Smooth muscle cell (in vitro differentiated cells): ENCODE data around the gene PTPA. TPM values are rescaled to one million over a fixed set of nuclear protein-coding genes. Genes with fewer than 3 reads are reported as not detected.

Experiments used
- DNase-seq: peaks from one replicate; lab custom pipeline; 2025; ENCODE audit not compliant: unreplicated experiment; lab: John Stamatoyannopoulos, UW
- H2AFZ ChIP-seq: fragments of 200-600 bp; sonication (generic); 2 replicates; pipeline ENCODE4 v1.6.0; 2016; ENCODE audit warnings: antibody characterized with exemption, low read depth, mild to moderate bottlenecking
- H3F3A ChIP-seq: fragments of 200-600 bp; sonication (generic); 2 replicates; pipeline ENCODE4 v1.6.0; 2017; ENCODE audit warnings: antibody characterized with exemption, low read depth
- H3K27ac ChIP-seq: fragments of 200-600 bp; sonication (generic); 2 replicates; pipeline ENCODE4 v1.5.1; 2016; ENCODE audit warnings: low read depth, mild to moderate bottlenecking
- H3K27me3 ChIP-seq: fragments of 200-600 bp; sonication (generic); 2 replicates; pipeline ENCODE4 v1.6.1; 2016; ENCODE audit warnings: low read depth, mild to moderate bottlenecking
- H3K36me3 ChIP-seq: fragments of 200-600 bp; sonication (generic); 2 replicates; pipeline ENCODE4 v1.5.1; 2016; ENCODE audit warnings: low read depth
- H3K4me1 ChIP-seq: fragments of 200-600 bp; sonication (generic); 2 replicates; pipeline ENCODE4 v1.5.1; 2016; ENCODE audit warnings: low read depth
- H3K4me2 ChIP-seq: fragments of 200-600 bp; sonication (generic); 2 replicates; pipeline ENCODE4 v1.6.0; 2016; ENCODE audit warnings: mild to moderate bottlenecking
- H3K4me3 ChIP-seq: fragments of 200-600 bp; sonication (generic); 2 replicates; pipeline ENCODE4 v1.5.1; 2016; ENCODE audit warnings: mild to moderate bottlenecking
- H3K79me2 ChIP-seq: fragments of 200-600 bp; sonication (generic); 2 replicates; pipeline ENCODE4 v1.6.0; 2016; ENCODE audit warnings: low read depth, mild to moderate bottlenecking
- H3K9ac ChIP-seq: fragments of 200-600 bp; sonication (generic); 2 replicates; pipeline ENCODE4 v1.6.0; 2016; ENCODE audit warnings: low read depth
- H3K9me3 ChIP-seq: fragments of 200-600 bp; sonication (generic); replicated peaks from 2 replicates; pipeline ENCODE4 v1.5.1; 2016; ENCODE audit warnings: low read depth
- H4K20me1 ChIP-seq: fragments of 200-600 bp; sonication (generic); 2 replicates; pipeline ENCODE4 v1.6.0; 2016; ENCODE audit warnings: low read depth
- CTCF ChIP-seq: fragments of 200-600 bp; sonication (generic); IDR thresholded peaks from 2 replicates; pipeline ENCODE4 v1.5.1; 2017; ENCODE audit warnings: borderline replicate concordance, mild to moderate bottlenecking, antibody characterized with exemption; ENCODE audit not compliant: insufficient read depth, poor library complexity, severe bottlenecking
- WGBS: methylation state at CpG from one replicate; pipeline ENCODE4 v1.1.7; 2016; ENCODE audit warnings: low lambda C conversion rate; 5-methylcytosine and 5-hydroxymethylcytosine counted together
- polyA plus RNA-seq: library from polyadenylated mRNA; unstranded; fragments of >200 nt; fragmentation: Nextera tagmentation; extraction: Ambion mirVana; gene quantifications from 2 replicates; pipeline ENCODE4 v1.2.1, GENCODE V29; 2016
- total RNA-seq: library from RNA; depleted of rRNA; stranded (reverse); fragments of >200 nt; gene quantifications from 2 replicates; pipeline ENCODE4 v1.2.3, GENCODE V29; 2014

PTPA gene
- total and polyA plus RNA-seq, 2 experiments from 2014 or later = 88.7 to 119 TPM

GRCh38 chr9:129089246-129089645, 22.0 kb upstream of the PTPA start:
- H4K20me1 ChIP-seq = no peaks in the 10 kb centered on the region
- over 99% methylated on average over 15 of the region's 15 CpGs for WGBS
- no peaks in the 10 kb centered on the region for H3K27me3 ChIP-seq

GRCh38 chr9:129093602-129094386, 17.4 kb upstream of the PTPA start:
- H3F3A ChIP-seq = no peaks in the 10 kb centered on the region
- no peak overlapping the region for H3K27ac ChIP-seq
- TF ChIP-seq CTCF = no peak
- H3K9me3 ChIP-seq = no peaks in the 10 kb centered on the region
- no peak overlapping the region for H2AFZ ChIP-seq
- no peak overlapping the region for H3K9ac ChIP-seq
- 91% methylated on average over 20 of the region's 20 CpGs for WGBS
- no peak for DNase-seq
- no peaks in the 10 kb centered on the region for H3K36me3 ChIP-seq
- no peak overlapping the region for H3K4me3 ChIP-seq
- no peak overlapping the region for H3K4me2 ChIP-seq
- no peaks in the 10 kb centered on the region for H3K79me2 ChIP-seq
- no peaks in the 10 kb centered on the region for H3K4me1 ChIP-seq
- no peaks in the 10 kb centered on the region for H3K27me3 ChIP-seq
- no peaks in the 10 kb centered on the region for H4K20me1 ChIP-seq

More at GRCh38 chr9:129089246-129089645, 22.0 kb upstream of the PTPA start:
- Histone ChIP-seq H3F3A (no peaks in the 10 kb centered on the region), H3K4me2 (no peak overlapping the region), H3K9me3 (no peaks in the 10 kb centered on the region), H3K4me3 (no peak overlapping the region), H3K27ac (no peak overlapping the region), H3K36me3 (no peaks in the 10 kb centered on the region), H3K4me1 (no peaks in the 10 kb centered on the region), H2AFZ (no peak overlapping the region), H3K79me2 (no peaks in the 10 kb centered on the region), H3K9ac (no peak overlapping the region)
- TF ChIP-seq CTCF = no peak
- no peak for DNase-seq

GRCh38 chr9:129094387-129095169, 16.6 kb upstream of the PTPA start:
- Histone ChIP-seq H3K36me3 (no peaks in the 10 kb centered on the region), H3K27me3 (no peaks in the 10 kb centered on the region), H3K9me3 (no peaks in the 10 kb centered on the region), H3K9ac (no peak overlapping the region), H3K27ac (no peak overlapping the region), H4K20me1 (no peaks in the 10 kb centered on the region), H3K79me2 (no peaks in the 10 kb centered on the region), H3K4me1 (no peaks in the 10 kb centered on the region), H3K4me3 (no peak overlapping the region), H3F3A (no peaks in the 10 kb centered on the region), H3K4me2 (no peak overlapping the region), H2AFZ (no peak overlapping the region)
- DNase-seq = no peak
- WGBS = 94% methylated on average over 13 of the region's 13 CpGs
- TF ChIP-seq CTCF = no peak
